ENCODE measurements around the gene CDKN2AIP. TPM values are rescaled to one million over a fixed set of nuclear protein-coding genes. Genes with fewer than 3 reads are reported as not detected.

The CDKN2AIP gene
- total and polyA plus RNA-seq, 2 of the 4 experiments (the other 2 are of a cell fraction) = 11.0 to 16.8 TPM

- Histone ChIP-seq H3K18ac (ENCODE audit: low read depth, low read length) (no peak overlapping the region), H2AFZ (replicated peaks; ENCODE audit: low read length, poor library complexity) (peak overlapping the region; percentile 24), H4K5ac (ENCODE audit: low read depth, low read length) (no peak overlapping the region), H4K20me1 (ENCODE audit: insufficient read depth, low read length) (no peaks in the 10 kb centered on the region), H2BK20ac (ENCODE audit: low read depth, low read length) (no peak overlapping the region), H3K23ac (ENCODE audit: low read depth, low read length) (no peak overlapping the region), H2AK5ac (ENCODE audit: low read depth, low read length) (0 out of 2 replicates have a peak overlapping the region, but pooled peaks have one; percentile 13), H3K9me1 (ENCODE audit: insufficient read depth, low read length) (no peaks in the 10 kb centered on the region), H2AK9ac (replicated peaks; ENCODE audit: low read depth, low read length, poor library complexity) (no peak overlapping the region), H3K79me1 (ENCODE audit: low read depth in 1 of 2, low read length in 2 of 2) (no peaks in the 10 kb centered on the region), H3K9me3 (ENCODE audit: control insufficient read depth, insufficient read depth, low read length) (no peaks in the 10 kb centered on the region; the same call in 1 of the 2 replicates), H3K36me3 (ENCODE audit: control insufficient read depth, insufficient read depth, low read length) (no peaks in the 10 kb centered on the region), H2BK15ac (ENCODE audit: low read depth, low read length) (no peak overlapping the region), H3K14ac (replicated peaks; ENCODE audit: low read depth, low read length) (no peak overlapping the region), H3K27me3 (ENCODE audit: control insufficient read depth, insufficient read depth, low read length) (no peaks in the 10 kb centered on the region), H3K4me3 (ENCODE audit: insufficient read depth, low read depth, low read length) (no peak overlapping the region), H3K56ac (ENCODE audit: extremely low read depth, insufficient read depth, low read length) (no peak overlapping the region), H3K27ac (ENCODE audit: insufficient read depth, low read length) (no peak overlapping the region), H4K91ac (ENCODE audit: insufficient read depth, low read depth, low read length) (no peak overlapping the region; the same call in 1 of the 2 replicates), H2BK120ac (ENCODE audit: low read depth, low read length) (no peak overlapping the region), H3K4ac (ENCODE audit: low read depth, low read length) (no peak overlapping the region), H3K4me2 (ENCODE audit: low read depth, low read length) (no peak overlapping the region), H3K4me1 (ENCODE audit: control insufficient read depth, insufficient read depth, low read length) (no peaks in the 10 kb centered on the region; the same call in 1 of the 2 replicates), H3K9ac (ENCODE audit: low read depth, low read length) (no peak overlapping the region), H2BK5ac (ENCODE audit: low read depth, low read length, poor library complexity, severe bottlenecking) (no peak overlapping the region), H4K8ac (ENCODE audit: low read depth in 2 of 2, low read length in 2 of 2) (no peak overlapping the region)
- WGBS, 2 experiments (ENCODE audit: extremely low coverage in 2 of 2, insufficient read length in 1 of 2) = 46% methylated on average over 2 of the region's 6 CpGs; no CpG with 5 or more reads in 1 of the 2 experiments
- in situ Hi-C loops (cut with MboI; ENCODE audit: low sequenced_read_pairs) = no loop called here
- ATAC-seq (ENCODE audit: low read depth) (no peak), DNase-seq (no peak)
- BruUV-seq (replicated peaks) = no TSS peak
- TF ChIP-seq MXI1 (IDR thresholded peaks at IDR 0.05; ENCODE audit: borderline replicate concordance, low read depth, low read length) = no peak
- TF ChIP-seq, protein P1, sequence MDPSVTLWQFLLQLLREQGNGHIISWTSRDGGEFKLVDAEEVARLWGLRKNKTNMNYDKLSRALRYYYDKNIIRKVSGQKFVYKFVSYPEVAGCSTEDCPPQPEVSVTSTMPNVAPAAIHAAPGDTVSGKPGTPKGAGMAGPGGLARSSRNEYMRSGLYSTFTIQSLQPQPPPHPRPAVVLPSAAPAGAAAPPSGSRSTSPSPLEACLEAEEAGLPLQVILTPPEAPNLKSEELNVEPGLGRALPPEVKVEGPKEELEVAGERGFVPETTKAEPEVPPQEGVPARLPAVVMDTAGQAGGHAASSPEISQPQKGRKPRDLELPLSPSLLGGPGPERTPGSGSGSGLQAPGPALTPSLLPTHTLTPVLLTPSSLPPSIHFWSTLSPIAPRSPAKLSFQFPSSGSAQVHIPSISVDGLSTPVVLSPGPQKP (IDR thresholded peaks at IDR 0.05; ENCODE audit: borderline replicate concordance, low read depth, low read length) = no peak
- TF ChIP-seq, protein P2, sequence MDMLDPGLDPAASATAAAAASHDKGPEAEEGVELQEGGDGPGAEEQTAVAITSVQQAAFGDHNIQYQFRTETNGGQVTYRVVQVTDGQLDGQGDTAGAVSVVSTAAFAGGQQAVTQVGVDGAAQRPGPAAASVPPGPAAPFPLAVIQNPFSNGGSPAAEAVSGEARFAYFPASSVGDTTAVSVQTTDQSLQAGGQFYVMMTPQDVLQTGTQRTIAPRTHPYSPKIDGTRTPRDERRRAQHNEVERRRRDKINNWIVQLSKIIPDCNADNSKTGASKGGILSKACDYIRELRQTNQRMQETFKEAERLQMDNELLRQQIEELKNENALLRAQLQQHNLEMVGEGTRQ (IDR thresholded peaks at IDR 0.05; ENCODE audit: low read depth, low read length) = no peak
- no peak for TF ChIP-seq MAFK (IDR thresholded peaks at IDR 0.05; ENCODE audit: low read depth, low read length)
- no peak for TF ChIP-seq CTCF (conservative IDR thresholded peaks at IDR 0.05; ENCODE audit: low read depth, low read length)
- TF ChIP-seq POLR2A (IDR thresholded peaks at IDR 0.05; ENCODE audit: low read depth, low read length) = no peak
- TF ChIP-seq CHD1 (IDR thresholded peaks at IDR 0.05; ENCODE audit: low read depth, low read length) = no peak
- no peak for TF ChIP-seq BHLHE40 (IDR thresholded peaks at IDR 0.05; ENCODE audit: low read depth, low read length)
- TF ChIP-seq NFE2L2 (IDR thresholded peaks at IDR 0.05; ENCODE audit: low read depth, low read length) = no peak
- TF ChIP-seq RFX5 (IDR thresholded peaks at IDR 0.05; ENCODE audit: low read depth, low read length) = no peak
- no peak for TF ChIP-seq RAD21 (IDR thresholded peaks at IDR 0.05; ENCODE audit: low read length)
- TF ChIP-seq RCOR1 (IDR thresholded peaks at IDR 0.05; ENCODE audit: insufficient replicate concordance, low read length) = no peak
- dilution Hi-C loops (cut with HindIII; ENCODE audit: low sequenced_read_pairs, unreplicated experiment) = no loop called here
- intact Hi-C loops (cut with micrococcal nuclease) = no loop called here
- POLR2A ChIA-PET (ENCODE audit: unreplicated experiment) = no interaction called here
- CTCF ChIA-PET = no interaction called here
Observed at GRCh38 chr4:183436417-183436816, 8.0 kb upstream of the CDKN2AIP start.

Data from IMR-90 (cell line).